HG03558 (cell line): ENCODE measurements around the gene GYG1.
A peak's percentile ranks its signal among the peaks of the same experiment; 100 is the strongest.
"Not testable (repeated sequence)": the region's sequence is repeated elsewhere in the genome, so short reads cannot be mapped to it uniquely, and the experiment has no call there.

ENCODE experiments used
- ATAC-seq: cut with Tn5 transposase; IDR thresholded peaks from one replicate; pipeline ENCODE4 v1.9.1; 2021; ENCODE audit warnings: moderate number of reproducible peaks; ENCODE audit not compliant: unreplicated experiment; ENCODE audit errors: extremely low read depth

The GYG1 gene

DNA sequence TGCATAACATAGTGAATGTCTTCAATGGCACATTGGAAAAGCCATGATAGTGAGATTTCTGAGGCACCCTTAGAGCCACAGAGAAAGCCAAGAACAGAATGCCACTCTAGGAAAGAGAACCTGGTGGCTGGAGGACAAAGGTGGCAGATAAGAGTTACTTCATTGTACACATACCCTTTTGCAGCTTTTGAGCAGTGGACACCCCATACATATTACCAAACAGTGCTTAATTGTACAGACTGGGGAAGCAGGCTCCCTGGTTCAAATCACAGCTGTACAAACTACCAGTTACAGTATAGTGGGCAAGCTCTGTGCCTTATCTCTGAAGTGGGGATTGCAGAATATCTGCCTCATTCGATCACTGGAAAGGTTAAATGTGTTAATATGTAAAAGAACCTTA, 10.1 kb upstream of the GYG1 start:
- ATAC-seq: no peak

DNA sequence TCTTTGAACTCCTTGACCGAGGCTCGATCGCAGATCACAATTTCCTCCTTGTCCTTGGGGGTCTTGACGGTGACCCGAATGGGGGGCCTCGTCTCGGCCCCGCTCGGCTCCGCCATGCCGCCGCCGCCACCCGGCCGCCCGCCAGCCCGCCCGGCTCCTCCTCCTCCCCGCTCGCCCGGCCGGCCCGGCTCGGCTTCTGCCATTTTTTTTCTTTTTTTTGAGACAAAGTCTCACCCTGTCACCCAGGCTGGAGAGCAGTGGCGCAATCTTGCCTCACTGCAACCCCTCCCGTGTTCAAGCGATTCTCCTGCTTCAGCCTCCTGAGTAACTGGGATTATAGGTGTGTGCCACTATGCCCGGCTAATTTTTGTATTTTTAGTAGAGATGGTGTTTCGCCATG, 3.8 kb upstream of the GYG1 start:
- not testable (repeated sequence) for ATAC-seq

DNA sequence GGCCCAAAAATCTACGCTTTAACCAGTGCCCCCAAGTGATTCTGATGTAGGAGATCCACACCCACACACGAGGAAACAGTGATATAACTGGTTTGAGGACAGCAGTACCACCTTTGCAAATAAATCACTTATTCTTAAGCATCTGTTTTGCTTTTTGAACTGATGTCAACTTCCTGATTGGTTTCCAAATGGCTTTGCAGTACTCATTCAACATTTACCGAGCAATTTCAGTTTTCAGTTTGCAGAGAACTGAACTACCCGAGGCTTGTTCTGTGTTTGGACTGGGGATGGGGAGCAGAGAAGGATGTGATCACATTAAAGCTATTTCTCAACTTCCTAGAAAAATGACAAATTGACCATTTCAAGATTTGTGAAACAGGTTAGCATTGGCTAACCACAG, 1.1 kb upstream of the GYG1 start:
- peak; percentile 29 for ATAC-seq

DNA sequence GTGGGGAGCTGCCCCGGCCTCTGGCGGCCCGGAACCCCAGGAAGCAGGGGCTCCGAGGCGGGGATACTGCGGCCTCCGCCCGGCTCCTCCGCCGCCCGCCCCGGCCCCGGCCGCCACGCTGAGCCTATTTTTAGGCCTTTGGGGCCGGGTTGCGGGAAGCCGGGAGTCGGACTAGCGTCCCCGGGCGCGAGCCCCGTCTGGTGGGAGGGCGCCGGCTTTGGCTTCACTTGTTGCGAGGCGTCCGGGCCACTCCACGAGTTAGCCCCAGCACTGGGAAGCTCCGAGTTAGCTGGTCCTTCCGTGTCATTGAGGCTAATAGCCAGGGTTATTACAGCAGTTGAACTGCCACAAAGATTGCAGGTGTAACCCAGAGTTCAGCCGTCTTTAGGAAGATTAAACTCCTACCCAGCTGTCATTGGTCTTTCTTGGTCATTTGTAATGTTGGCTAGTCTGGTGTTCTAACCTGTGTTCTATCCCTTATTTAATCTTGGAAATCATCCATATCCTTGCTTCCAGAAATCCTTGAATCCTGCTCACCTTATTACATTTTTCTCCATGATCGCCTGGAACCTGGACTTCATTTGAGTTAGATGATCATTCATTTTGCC, 791 bp downstream of the GYG1 start:
- ATAC-seq: peak; percentile 2

DNA sequence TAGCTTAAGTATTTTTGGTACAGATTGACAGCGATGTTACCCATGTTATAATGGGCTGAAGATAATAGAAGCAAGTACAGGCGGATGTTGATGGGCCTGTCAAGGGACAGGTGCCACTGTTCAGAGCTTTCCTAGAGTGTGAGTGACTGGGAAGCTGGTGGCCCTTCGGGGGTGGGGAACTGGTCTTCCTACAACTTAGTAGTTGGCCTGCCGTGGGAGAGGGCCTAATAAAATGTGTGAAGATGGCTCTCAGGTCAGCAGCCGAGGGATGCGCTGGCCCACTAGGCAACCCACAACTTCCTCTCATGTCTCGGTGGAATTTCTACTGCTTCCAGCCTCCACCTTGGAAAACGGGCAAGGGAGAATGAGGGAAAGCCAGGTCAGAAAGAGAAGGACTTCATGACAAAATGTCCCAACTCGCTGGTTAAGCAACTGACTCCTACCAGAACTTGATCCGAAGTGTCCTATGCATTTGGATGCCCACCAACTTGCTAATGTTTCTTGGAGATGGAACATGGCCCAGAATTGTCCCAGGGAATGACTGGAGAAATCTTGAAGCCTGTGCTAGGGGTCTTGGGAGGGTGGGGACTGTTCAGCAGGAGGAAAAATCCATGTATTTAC, 1.4 kb downstream of the GYG1 start:
- no peak for ATAC-seq

DNA sequence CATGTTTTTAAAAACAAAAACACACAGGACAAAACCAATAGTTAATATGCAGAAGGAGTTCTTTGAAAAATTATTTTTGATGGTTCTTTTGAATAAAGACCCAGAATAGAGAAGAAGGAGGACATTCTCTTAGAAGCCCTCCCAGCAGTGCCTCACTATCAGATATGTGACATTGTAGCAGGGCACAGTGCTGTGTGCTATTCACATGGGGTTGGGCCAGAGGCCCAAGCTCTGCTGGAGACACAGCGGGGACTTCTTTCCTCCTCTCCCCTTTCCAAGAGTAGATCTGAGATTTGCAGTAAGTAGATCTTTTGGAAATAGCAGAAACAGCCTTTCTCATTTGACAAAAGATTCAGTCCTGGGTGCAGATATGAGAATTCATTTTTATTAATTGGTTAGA, 6.3 kb downstream of the GYG1 start:
- no peak for ATAC-seq

DNA sequence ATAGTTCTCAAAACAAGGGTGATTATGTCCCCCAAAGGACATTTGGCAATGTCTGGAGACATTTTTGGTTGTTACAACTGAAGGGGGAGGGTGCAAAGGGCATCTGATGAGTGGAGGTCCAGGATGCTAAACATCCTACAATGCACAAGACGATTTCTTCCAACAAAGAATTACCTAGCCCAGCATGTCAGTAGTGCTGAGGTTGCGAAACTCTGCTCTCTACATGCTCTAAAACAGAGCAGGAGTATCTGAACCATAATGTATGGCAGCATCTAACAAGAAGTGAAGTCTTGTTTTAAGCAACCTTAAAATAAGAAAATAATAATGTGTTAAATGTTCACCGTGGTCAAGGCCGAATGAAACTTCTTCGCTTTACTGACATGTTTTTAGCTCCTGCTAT, 7.0 kb downstream of the GYG1 start:
- ATAC-seq: no peak

DNA sequence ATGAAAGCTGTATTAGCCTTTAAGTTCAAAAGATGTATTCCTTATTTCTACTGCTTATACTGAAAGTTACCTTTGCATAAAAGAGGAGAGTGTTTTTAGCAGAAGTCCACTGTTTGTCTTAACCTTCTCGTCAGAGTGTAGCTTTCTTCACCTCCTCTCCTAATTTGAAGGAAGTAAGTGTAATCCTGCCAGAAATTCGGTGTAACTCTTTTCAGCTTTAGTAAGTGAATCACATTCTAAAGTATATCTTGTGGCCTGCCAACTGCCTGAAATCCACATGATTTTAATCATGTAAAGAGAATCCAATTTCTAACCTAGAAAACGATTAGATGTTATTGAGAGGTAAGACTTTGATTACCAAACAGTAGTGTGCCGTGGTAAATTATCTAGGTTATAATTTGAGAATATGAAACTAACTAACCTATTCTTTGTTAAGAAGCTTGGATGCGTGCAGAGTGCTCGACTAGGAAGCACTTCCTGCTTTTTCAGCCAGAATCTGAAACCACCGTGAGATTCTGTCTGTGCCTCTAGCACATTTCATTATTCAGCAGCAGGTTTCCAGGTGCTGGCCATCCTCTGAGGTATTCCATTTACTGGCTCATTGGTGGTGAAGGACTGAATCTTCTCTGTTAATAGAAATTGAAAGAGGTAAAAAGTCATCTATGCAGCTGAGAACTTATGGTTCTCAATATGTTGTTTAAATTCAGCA, 7.5 kb downstream of the GYG1 start:
- ATAC-seq: no peak

DNA sequence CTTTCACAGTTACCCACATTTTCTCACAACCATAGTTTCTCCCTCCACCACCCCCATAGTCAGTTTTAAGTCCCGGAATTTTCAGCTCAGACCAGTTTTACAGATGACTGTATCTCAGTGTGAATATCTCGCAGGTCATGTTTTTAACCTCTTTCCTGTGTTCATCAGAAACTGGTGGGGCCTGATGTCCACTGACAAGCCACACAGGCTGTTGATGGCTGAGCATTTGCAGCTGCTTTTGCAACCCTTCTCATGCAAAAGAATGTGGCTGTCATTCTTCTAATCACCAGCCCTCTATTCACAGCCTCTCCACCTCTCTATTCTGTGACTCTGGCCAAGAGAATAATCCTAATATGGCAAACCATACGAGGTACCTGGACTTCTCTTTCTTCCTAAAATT, 8.5 kb downstream of the GYG1 start:
- no peak for ATAC-seq

DNA sequence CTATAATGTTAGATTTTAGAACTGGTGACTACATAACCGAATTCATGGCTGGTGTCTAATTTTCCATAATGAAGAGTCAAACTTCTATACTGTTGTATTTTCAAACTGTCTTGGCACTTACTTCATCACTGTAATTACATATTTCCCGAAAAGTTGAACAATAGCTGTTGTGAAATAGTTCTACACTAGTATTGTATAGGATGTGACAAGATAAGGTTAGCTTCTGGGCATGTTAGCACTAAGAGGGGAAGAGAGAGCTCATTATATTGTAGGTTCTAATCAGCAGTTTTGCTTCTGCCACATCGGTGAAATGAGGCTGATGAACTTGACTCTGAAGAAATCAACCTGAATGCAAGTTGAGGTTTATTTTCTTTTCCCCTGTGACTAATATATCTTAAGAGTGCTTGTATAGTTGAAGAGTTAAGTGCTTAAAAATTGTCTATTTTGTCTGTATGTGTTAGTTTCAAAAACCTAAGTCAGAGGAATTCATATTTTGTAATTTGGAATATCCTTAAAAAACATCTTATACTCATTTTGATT, 8.9 kb downstream of the GYG1 start:
- ATAC-seq: no peak

DNA sequence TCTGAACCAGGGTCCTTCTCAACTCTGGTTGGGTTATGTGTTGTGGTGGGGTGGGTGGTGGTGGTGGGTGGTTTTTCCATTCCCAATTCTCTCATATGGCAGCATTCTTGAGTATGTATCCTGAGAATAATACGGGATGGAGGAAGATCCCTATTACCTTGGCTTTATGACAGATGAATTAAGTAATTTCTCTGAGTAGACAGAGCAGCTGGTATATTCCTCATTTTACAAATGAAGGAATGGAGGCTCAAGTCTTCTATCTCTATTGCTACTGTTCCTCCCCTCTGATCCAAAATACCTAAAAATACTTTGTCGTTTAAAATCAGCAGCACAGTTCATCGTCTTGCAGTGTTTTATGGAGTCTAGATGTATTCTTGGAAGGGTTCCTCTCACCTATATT, 10.4 kb downstream of the GYG1 start:
- ATAC-seq: no peak

DNA sequence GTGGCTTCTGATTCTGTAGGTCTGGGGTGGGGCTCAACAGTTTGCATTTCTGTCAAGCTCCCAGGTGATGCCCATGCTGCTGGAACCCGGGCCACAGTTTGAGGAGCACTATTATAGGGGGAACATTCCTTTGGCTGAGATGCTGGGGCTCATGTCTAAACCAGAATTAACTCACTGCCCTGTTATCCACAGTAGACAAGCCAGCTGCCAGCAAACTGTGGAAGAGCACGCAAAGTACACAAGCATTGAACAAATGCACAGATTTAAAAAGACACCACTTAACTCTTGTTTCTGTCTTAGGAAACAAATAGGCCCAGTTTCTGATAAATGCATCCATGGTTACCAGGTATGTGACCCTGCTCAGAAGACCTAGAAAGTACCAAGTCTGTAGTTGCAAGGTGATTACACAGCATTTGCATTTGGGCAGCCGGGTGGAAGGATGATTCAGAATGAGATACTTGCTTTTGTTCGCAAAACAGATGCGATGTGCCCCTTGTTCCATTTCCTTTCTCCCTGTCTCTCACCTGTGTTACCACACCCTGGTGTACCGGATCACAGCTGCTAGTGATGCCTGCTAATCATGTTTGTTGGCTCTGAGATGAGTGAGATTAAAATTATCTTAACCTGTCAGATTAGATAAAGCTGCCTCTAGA, 12.4 kb downstream of the GYG1 start:
- peak; percentile 79 for ATAC-seq

DNA sequence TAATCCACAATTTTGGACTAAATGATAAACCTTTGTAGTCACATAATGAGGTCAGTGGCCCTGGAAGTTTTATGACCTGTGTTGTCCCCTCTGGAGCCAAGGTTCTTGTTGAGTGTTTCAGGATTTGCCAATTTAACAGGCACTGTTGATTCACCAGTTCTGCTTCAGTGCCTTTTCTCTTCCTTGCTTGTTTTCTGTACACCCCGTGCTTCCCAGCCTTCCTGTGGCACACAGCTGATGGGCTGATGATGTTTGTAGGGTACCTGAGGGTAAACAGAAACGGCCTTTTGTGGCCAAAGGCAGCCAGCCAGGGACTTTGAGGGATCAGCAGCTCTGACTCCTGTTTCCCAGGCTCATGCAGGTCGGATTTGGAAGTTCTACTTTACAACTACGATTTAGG, 13.3 kb downstream of the GYG1 start:
- no peak for ATAC-seq

DNA sequence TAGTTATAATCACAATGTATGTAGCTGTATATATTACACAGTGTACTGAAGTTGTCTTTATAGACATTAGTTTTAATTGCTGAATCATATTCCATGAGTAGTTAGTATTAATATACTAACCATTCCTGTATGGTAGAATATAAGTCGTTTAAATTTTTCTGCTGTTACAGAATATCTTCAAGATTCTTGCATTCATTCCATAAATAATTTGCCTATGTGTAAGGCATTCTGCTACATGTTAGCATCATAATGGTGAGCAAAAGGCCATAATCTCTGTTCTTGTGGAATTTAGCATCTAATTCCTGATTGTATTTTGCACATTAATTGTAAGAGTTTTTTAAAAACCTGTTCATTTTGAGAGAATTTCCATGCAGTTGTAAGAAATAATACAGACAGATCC, 14.1 kb downstream of the GYG1 start:
- ATAC-seq: no peak

DNA sequence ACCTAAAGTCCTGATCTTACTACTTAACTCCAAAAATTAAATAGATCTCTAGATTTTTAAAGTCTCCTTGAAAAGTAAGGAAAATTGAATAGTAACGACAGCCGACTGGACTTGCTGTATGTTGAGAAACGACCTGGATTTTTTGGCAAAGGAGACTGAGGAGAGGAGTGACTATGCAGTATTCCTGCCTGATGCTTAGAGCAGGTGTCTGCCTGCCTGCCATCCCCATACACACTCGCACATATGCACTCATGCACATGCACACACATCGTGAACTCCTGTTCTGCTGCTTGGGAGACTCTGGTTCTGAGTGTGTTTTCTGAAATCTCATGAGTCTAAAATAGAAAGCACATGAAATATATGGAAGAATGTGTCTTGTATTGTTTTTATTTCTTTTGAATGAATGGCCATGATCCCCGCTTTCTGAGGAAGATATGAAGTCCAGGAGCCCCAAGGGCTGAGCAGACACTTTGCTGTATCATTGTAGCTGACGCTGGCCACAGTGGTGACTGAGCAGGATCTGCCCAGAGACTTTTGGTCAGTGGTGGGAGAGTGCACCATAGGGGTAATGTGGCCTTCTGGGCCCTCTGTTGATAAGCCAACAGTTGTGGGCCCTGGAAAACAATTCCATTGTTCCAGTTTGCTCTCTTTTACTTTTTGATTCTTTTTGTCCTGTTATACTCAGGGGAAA, 16.4 kb downstream of the GYG1 start:
- ATAC-seq: no peak

DNA sequence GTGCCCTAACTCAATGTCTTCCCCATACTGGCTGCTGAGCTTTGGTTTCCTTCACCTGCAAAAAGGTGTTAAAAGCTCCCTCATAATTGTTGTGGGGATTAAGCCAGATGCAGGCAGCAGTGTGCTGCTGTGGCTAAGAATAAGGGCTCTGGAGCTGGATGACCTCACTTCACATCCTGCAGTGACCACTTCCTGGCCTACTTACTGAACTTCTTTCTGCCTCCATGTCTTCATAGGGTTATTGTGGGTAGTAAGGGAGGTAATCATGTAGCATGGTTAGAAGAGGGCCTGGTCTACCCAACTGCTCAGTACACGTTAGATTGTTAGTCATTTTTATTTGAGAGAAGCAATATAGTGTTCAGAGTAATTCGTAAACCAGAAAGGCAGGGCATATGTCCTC, 18.4 kb downstream of the GYG1 start:
- peak; percentile 86 for ATAC-seq

DNA sequence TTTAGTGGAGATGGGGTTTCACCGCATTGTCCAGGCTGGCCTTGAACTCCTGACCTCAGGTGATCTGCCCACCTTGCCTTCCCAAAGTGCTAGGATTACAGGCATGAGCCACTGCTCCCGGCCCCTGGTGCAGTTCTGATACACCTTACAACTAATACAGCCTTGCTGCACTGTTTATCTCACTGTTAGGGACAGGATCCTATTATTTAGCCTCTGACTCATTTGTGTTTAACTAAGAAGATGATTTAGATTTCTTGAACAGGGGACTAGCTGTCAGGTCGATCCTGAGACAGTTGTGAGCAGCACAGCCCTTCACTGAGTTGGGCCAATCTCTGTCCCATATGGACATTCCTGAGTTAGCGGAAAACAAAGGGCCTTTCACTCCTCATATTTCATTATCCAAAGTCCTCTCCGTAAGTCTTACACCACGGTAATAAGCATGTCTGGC, 19.2 kb downstream of the GYG1 start:
- ATAC-seq: no peak

DNA sequence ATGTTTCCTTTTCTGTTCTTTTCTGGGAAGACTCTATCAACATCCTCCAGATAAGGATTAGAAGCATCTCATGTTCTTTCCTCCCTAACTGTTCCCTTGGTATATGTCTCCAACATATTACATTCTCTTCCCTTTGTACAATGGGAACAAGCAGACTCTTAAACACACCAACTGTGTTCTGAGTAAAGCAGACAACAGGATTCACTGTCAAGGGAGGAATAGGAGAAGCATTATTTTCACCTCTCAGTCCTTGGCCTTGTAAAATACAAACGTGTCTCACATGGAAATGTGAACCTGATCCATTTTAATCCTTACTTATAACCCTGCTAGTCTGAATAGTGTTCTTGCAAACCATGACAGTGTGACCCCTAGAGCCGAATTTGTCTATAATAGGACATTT, 19.6 kb downstream of the GYG1 start:
- ATAC-seq: no peak

DNA sequence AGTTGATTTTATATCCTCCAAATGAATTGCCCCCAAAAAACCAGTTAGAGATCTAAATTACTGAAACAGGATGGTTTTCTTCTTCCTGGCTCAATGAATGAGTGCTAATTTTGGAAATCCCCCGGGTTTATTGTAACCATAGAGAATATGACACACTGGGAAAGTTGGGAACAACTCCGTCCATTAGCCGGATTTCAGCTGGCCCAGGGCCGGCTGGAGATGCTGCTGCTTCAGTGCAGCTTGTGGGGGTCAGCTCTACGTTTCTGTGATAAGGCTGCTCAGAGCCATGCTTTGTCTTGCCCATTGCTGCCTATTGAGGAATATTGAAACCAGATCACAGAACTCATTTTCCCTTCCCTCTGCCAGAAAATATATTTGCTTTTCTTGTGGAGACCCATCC, 20.3 kb downstream of the GYG1 start:
- no peak for ATAC-seq

DNA sequence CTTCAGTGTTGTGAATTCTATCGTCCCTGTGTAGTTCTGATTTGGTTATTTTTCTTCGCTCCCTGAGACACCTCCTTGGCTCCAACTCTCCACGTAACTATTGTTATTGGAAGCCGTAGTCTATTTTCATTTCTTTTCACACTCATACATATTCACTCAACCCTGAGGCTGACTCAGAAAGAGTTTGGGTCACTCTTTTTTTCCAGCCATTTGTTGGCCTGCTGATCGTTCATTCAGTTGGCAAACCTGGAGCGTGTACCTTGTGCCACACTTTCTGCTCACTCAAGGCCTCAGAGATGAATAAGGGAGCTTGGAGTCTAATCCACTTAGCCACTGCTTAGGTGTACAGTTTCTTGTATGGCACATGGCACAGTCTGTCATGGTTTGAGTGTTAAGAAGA, 22.4 kb downstream of the GYG1 start:
- ATAC-seq: no peak

DNA sequence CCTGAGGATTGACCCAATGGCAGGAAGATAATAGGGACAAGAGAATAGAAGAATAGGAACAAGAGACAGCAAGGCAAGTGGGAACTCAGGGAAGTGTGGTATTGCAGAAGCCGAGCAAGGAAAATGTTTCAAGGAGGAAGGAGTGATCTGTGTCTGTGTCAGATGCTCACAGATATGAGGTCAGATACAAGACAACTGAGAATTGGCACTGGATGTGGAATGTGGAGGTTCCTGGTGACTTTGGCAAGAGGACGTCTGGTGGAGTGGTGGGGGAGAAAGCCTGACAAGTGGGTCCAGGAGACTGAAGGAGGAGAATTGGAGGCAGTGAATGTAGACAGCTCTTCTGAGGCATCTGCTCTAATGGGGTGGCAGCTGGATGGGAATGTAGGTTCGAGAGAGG, 24.1 kb downstream of the GYG1 start:
- no peak for ATAC-seq
